PFSK-1 (cell line): ENCODE results near the gene VNN1.

ENCODE experiments used
- POLR2AphosphoS5 ChIP-seq: IDR thresholded peaks from 2 replicates; pipeline ENCODE4 v1.6.1; 2012; ENCODE audit warnings: low read depth, mild to moderate bottlenecking, control low read depth, low read length, moderate library complexity
- SIN3A ChIP-seq: IDR thresholded peaks from 2 replicates; pipeline ENCODE4 v1.6.1; 2012; ENCODE audit warnings: mild to moderate bottlenecking, low read length, moderate library complexity, borderline replicate concordance; ENCODE audit not compliant: insufficient read depth
- TAF1 ChIP-seq: IDR thresholded peaks from 2 replicates; pipeline ENCODE4 v1.6.1; 2012; ENCODE audit warnings: low read length, control low read depth, borderline replicate concordance; ENCODE audit not compliant: insufficient read depth
- TF ChIP-seq, protein P1 (sequence below), 2 experiments: IDR thresholded peaks; 2 replicates each; pipeline versions ENCODE4 v1.6.1 to v1.8.0; 2011 to 2012; ENCODE audit warnings: low read depth in 2 of 2, low read length in 2 of 2, control low read depth in 1 of 2, inconsistent platforms in 1 of 2, mild to moderate bottlenecking in 1 of 2, moderate library complexity in 1 of 2; ENCODE audit not compliant: insufficient read depth in 1 of 2

DNA sequence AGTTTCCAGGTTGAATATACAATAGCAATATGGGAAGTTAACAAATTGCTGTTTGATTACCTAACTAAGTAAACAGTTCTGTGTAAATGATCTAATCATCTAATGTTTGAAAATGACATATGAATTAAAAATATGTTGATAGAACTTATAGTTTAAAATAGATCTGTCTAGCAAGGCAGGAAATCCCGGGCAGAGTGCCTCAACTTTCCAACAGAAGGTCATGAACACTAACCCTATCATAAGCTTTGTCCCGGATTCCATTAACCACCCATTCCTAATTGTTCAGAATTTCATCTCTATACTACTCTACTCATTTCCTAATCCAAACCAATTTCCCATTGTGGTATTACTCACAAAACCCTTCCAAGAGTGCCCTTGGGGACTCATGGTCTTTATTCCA, 65.0 kb downstream of the VNN1 start:
- no peak for TF ChIP-seq POLR2AphosphoS5
- no peak for TF ChIP-seq SIN3A
- TF ChIP-seq, protein P1, sequence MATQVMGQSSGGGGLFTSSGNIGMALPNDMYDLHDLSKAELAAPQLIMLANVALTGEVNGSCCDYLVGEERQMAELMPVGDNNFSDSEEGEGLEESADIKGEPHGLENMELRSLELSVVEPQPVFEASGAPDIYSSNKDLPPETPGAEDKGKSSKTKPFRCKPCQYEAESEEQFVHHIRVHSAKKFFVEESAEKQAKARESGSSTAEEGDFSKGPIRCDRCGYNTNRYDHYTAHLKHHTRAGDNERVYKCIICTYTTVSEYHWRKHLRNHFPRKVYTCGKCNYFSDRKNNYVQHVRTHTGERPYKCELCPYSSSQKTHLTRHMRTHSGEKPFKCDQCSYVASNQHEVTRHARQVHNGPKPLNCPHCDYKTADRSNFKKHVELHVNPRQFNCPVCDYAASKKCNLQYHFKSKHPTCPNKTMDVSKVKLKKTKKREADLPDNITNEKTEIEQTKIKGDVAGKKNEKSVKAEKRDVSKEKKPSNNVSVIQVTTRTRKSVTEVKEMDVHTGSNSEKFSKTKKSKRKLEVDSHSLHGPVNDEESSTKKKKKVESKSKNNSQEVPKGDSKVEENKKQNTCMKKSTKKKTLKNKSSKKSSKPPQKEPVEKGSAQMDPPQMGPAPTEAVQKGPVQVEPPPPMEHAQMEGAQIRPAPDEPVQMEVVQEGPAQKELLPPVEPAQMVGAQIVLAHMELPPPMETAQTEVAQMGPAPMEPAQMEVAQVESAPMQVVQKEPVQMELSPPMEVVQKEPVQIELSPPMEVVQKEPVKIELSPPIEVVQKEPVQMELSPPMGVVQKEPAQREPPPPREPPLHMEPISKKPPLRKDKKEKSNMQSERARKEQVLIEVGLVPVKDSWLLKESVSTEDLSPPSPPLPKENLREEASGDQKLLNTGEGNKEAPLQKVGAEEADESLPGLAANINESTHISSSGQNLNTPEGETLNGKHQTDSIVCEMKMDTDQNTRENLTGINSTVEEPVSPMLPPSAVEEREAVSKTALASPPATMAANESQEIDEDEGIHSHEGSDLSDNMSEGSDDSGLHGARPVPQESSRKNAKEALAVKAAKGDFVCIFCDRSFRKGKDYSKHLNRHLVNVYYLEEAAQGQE (IDR thresholded peaks at IDR 0.05; ENCODE audit: insufficient read depth in 1 of 2, low read depth in 2 of 2, low read length in 2 of 2): no peak
- no peak for TF ChIP-seq TAF1
